Measurements from ENCODE around the gene RRP9. TPM values are rescaled to one million over a fixed set of nuclear protein-coding genes. Genes with fewer than 3 reads are reported as not detected.

RRP9 gene
- total RNA-seq, 2 donors from 2014 or later: 14.9 to 18.6 TPM

GRCh38 chr3:51971350-51971749 is 29.6 kb upstream of the RRP9 start:
- TF ChIP-seq CTCF (IDR thresholded peaks at IDR 0.05) (no peak), POLR2A (IDR thresholded peaks at IDR 0.05) (no peak), POLR2AphosphoS5 (IDR thresholded peaks at IDR 0.05) (no peak)
- WGBS: 93% methylated on average over 11 of the region's 11 CpGs
- no peak overlapping the region for H3K27ac ChIP-seq
- intact Hi-C loops (cut with DNase I): no loop called here
- H3K9me3 ChIP-seq: no peaks in the 10 kb centered on the region
- no peak for DNase-seq (ENCODE audit: low spot score)
- no peaks in the 10 kb centered on the region for H3K36me3 ChIP-seq
- no peak overlapping the region for H3K4me3 ChIP-seq
- no peaks in the 10 kb centered on the region for H3K27me3 ChIP-seq (replicated peaks; ENCODE audit: insufficient read depth)
- peaks cover 20% of the 10 kb centered on the region for H3K4me1 ChIP-seq (replicated peaks)

GRCh38 chr3:51970606-51971300 is 29.0 kb upstream of the RRP9 start:
- Histone ChIP-seq H3K36me3 (no peaks in the 10 kb centered on the region), H3K4me1 (replicated peaks) (peaks cover 22% of the 10 kb centered on the region), H3K27me3 (replicated peaks; ENCODE audit: insufficient read depth) (no peaks in the 10 kb centered on the region), H3K4me3 (no peak overlapping the region), H3K9me3 (no peaks in the 10 kb centered on the region), H3K27ac (no peak overlapping the region)
- intact Hi-C loops (cut with DNase I): no loop called here
- TF ChIP-seq POLR2AphosphoS5 (IDR thresholded peaks at IDR 0.05): no peak
- TF ChIP-seq POLR2A (IDR thresholded peaks at IDR 0.05): no peak
- no peak for TF ChIP-seq CTCF (IDR thresholded peaks at IDR 0.05)
- 73% methylated on average over 6 of the region's 6 CpGs for WGBS
- no peak for DNase-seq (ENCODE audit: low spot score)

GRCh38 chr3:51969841-51970240 is 28.1 kb upstream of the RRP9 start:
- Histone ChIP-seq H3K27me3 (replicated peaks; ENCODE audit: insufficient read depth) (no peaks in the 10 kb centered on the region), H3K4me3 (no peak overlapping the region), H3K9me3 (no peaks in the 10 kb centered on the region), H3K4me1 (replicated peaks) (peaks cover 19% of the 10 kb centered on the region), H3K36me3 (no peaks in the 10 kb centered on the region), H3K27ac (no peak overlapping the region)
- DNase-seq (ENCODE audit: low spot score): no peak
- no peak for TF ChIP-seq POLR2AphosphoS5 (IDR thresholded peaks at IDR 0.05)
- TF ChIP-seq CTCF (IDR thresholded peaks at IDR 0.05): no peak
- no peak for TF ChIP-seq POLR2A (IDR thresholded peaks at IDR 0.05)
- intact Hi-C loops (cut with DNase I): no loop called here
- WGBS: 74% methylated on average over 4 of the region's 4 CpGs

GRCh38 chr3:51968883-51969678 is 27.4 kb upstream of the RRP9 start:
- intact Hi-C loops (cut with DNase I): no loop called here
- no peak overlapping the region for H3K27ac ChIP-seq

More at GRCh38 chr3:51968883-51969678, 27.4 kb upstream of the RRP9 start:
- Histone ChIP-seq H3K36me3 (no peaks in the 10 kb centered on the region), H3K27me3 (replicated peaks; ENCODE audit: insufficient read depth) (no peaks in the 10 kb centered on the region), H3K4me3 (no peak overlapping the region), H3K9me3 (no peaks in the 10 kb centered on the region), H3K4me1 (replicated peaks) (peaks cover 12% of the 10 kb centered on the region)
- TF ChIP-seq CTCF (IDR thresholded peaks at IDR 0.05) (no peak), POLR2A (IDR thresholded peaks at IDR 0.05) (no peak), POLR2AphosphoS5 (IDR thresholded peaks at IDR 0.05) (no peak)
- no peak for DNase-seq (ENCODE audit: low spot score)
- 81% methylated on average over 6 of the region's 6 CpGs for WGBS

All from prostate gland (tissue), 2 donors.